OCI-LY3 (cell line): ENCODE results near the gene GRIK4.

ENCODE experiments used
- H2AFZ ChIP-seq: fragments of 200-600, 300-600 bp; shearing (Covaris generic); 2 replicates; pipeline ENCODE4 v1.6.0; 2014; ENCODE audit warnings: antibody characterized with exemption, low read depth, low read length
- H3K27ac ChIP-seq: fragments of 200-600, 300-600 bp; sonication (generic); 2 replicates; pipeline ENCODE4 v1.5.1; 2014; ENCODE audit warnings: mild to moderate bottlenecking, low read length, moderate library complexity, mixed read lengths
- H3K27me3 ChIP-seq: fragments of 200-600, 300-600 bp; sonication (generic); 2 replicates; pipeline ENCODE4 v1.6.1; 2014; ENCODE audit warnings: low read depth, low read length, mixed read lengths
- H3K36me3 ChIP-seq: fragments of 200-600, 300-600 bp; sonication (generic); replicated peaks from 2 replicates; pipeline ENCODE3; 2014; ENCODE audit warnings: low read depth, low read length, mixed read lengths
- H3K4me1 ChIP-seq: fragments of 300-600, 200-600 bp; sonication (generic); 2 replicates; pipeline ENCODE4 v1.6.1; 2014; ENCODE audit warnings: low read length, mixed read lengths
- H3K4me2 ChIP-seq: fragments of 200-600, 300-600 bp; sonication (generic); 2 replicates; pipeline ENCODE4 v1.6.1; 2014; ENCODE audit warnings: low read length, mixed read lengths
- H3K4me3 ChIP-seq: fragments of 300-600, 200-600 bp; sonication (generic); 2 replicates; pipeline ENCODE4 v1.5.1; 2014; ENCODE audit warnings: antibody characterized with exemption, mild to moderate bottlenecking, low read length, moderate library complexity
- H3K79me2 ChIP-seq: fragments of 300-600, 200-600 bp; shearing (Covaris generic); 2 replicates; pipeline ENCODE4 v1.6.1; 2014; ENCODE audit warnings: mild to moderate bottlenecking, low read length, mixed read lengths
- H3K9ac ChIP-seq: fragments of 300-600, 200-600 bp; shearing (Covaris generic); 2 replicates; pipeline ENCODE4 v1.6.0; 2014; ENCODE audit warnings: mild to moderate bottlenecking, low read length, moderate library complexity
- H3K9me3 ChIP-seq: fragments of 200-600, 300-600 bp; shearing (Covaris generic); 2 replicates; pipeline ENCODE4 v1.6.1; 2014; ENCODE audit warnings: low read length, mixed read lengths; ENCODE audit not compliant: insufficient read depth
- H4K20me1 ChIP-seq: fragments of 200-600, 300-600 bp; sonication (generic); 2 replicates; pipeline ENCODE4 v1.6.1; 2016; ENCODE audit warnings: low read length, mixed read lengths; ENCODE audit not compliant: insufficient read depth
- CTCF ChIP-seq: fragments of 200-600, 300-600 bp; sonication (generic); IDR thresholded peaks from 2 replicates; pipeline ENCODE4 v1.5.1; 2014; ENCODE audit warnings: antibody characterized with exemption, low read length, low read depth
- EZH2phosphoT487 ChIP-seq: fragments of 200-600 bp; shearing (Covaris generic); IDR thresholded peaks from 2 replicates; pipeline ENCODE4 v1.6.1; 2018; ENCODE audit warnings: antibody characterized with exemption, mixed run types, low read depth

Gene GRIK4

GRCh38 chr11:120595557-120595956 lies 84.0 kb downstream of the GRIK4 start:
- Histone ChIP-seq H3K9me3 (no peaks in the 10 kb centered on the region), H3K4me2 (no peak overlapping the region), H4K20me1 (no peaks in the 10 kb centered on the region)

GRCh38 chr11:120597250-120598215 lies 86.0 kb downstream of the GRIK4 start:
- no peaks in the 10 kb centered on the region for H3K9me3 ChIP-seq
- H3K27me3 ChIP-seq, result peaks cover 19% of the 10 kb centered on the region
- no peak overlapping the region for H3K27ac ChIP-seq
- H3K79me2 ChIP-seq, result no peaks in the 10 kb centered on the region
- H2AFZ ChIP-seq, result peak overlapping the region; percentile 19; the same call in 1 of the 2 replicates
- peak overlapping the region; percentile 70 for H3K4me3 ChIP-seq
- H3K4me2 ChIP-seq, result peak overlapping the region; percentile 79
- peak overlapping the region; percentile 17; the same call in 1 of the 2 replicates for H3K9ac ChIP-seq
- TF ChIP-seq CTCF (peak; percentile 22; the same call in 1 of the 2 replicates), EZH2phosphoT487 (no peak)
- no peaks in the 10 kb centered on the region for H4K20me1 ChIP-seq
- no peaks in the 10 kb centered on the region for H3K36me3 ChIP-seq
- peaks cover 28% of the 10 kb centered on the region for H3K4me1 ChIP-seq

More at GRCh38 chr11:120595557-120595956, 84.0 kb downstream of the GRIK4 start:
- Histone ChIP-seq H3K79me2 (no peaks in the 10 kb centered on the region), H3K4me3 (no peak overlapping the region), H2AFZ (no peak overlapping the region), H3K4me1 (peaks cover 21% of the 10 kb centered on the region), H3K27me3 (peaks cover 19% of the 10 kb centered on the region), H3K27ac (no peak overlapping the region), H3K9ac (no peak overlapping the region), H3K36me3 (no peaks in the 10 kb centered on the region)
- no peak for TF ChIP-seq CTCF
- no peak for TF ChIP-seq EZH2phosphoT487

GRCh38 chr11:120598517-120599257 lies 87.1 kb downstream of the GRIK4 start:
- Histone ChIP-seq H3K27me3 (peaks cover 14% of the 10 kb centered on the region), H3K79me2 (no peaks in the 10 kb centered on the region), H4K20me1 (no peaks in the 10 kb centered on the region), H3K27ac (no peak overlapping the region), H3K9ac (no peak overlapping the region), H3K4me1 (peaks cover 28% of the 10 kb centered on the region), H3K9me3 (no peaks in the 10 kb centered on the region), H3K4me3 (no peak overlapping the region), H3K4me2 (peak overlapping the region; percentile 79; the same call in 1 of the 2 replicates), H3K36me3 (no peaks in the 10 kb centered on the region), H2AFZ (no peak overlapping the region)
- TF ChIP-seq CTCF (no peak), EZH2phosphoT487 (no peak)
